ENCODE data around the gene ANTXR1.

Gene ANTXR1

GRCh38 chr2:69134306-69134945, 121.4 kb downstream of the ANTXR1 start:
- DNase-seq (ENCODE audit: low read depth) = no peak

- no peak for DNase-seq (ENCODE audit: low read depth)
Observed at GRCh38 chr2:69138247-69138772, 125.3 kb downstream of the ANTXR1 start.

GRCh38 chr2:69138793-69139459, 125.9 kb downstream of the ANTXR1 start:
- DNase-seq (ENCODE audit: low read depth) = no peak

- DNase-seq (ENCODE audit: low read depth) = no peak
Observed at GRCh38 chr2:69139778-69140670, 127.0 kb downstream of the ANTXR1 start.

- no peak for DNase-seq (ENCODE audit: low read depth)
Observed at GRCh38 chr2:69141061-69141460, 128.1 kb downstream of the ANTXR1 start.

- no peak for DNase-seq (ENCODE audit: low read depth)
Observed at GRCh38 chr2:69143748-69144360, 130.9 kb downstream of the ANTXR1 start.

GRCh38 chr2:69145204-69145603, 132.2 kb downstream of the ANTXR1 start:
- no peak for DNase-seq (ENCODE audit: low read depth)

- no peak for DNase-seq (ENCODE audit: low read depth)
Observed at GRCh38 chr2:69147841-69148533, 135.0 kb downstream of the ANTXR1 start.

GRCh38 chr2:69149631-69150215, 136.7 kb downstream of the ANTXR1 start:
- DNase-seq (ENCODE audit: low read depth) = no peak

- no peak for DNase-seq (ENCODE audit: low read depth)
Observed at GRCh38 chr2:69151931-69152330, 139.0 kb downstream of the ANTXR1 start.

- DNase-seq (ENCODE audit: low read depth) = no peak
Observed at GRCh38 chr2:69152847-69153583, 140.0 kb downstream of the ANTXR1 start.

GRCh38 chr2:69154106-69154505, 141.1 kb downstream of the ANTXR1 start:
- no peak for DNase-seq (ENCODE audit: low read depth)

- DNase-seq (ENCODE audit: low read depth) = no peak
Observed at GRCh38 chr2:69156624-69157023, 143.6 kb downstream of the ANTXR1 start.

GRCh38 chr2:69157441-69157840, 144.5 kb downstream of the ANTXR1 start:
- DNase-seq (ENCODE audit: low read depth) = no peak

GRCh38 chr2:69159986-69160385, 147.0 kb downstream of the ANTXR1 start:
- DNase-seq (ENCODE audit: low read depth) = no peak

- DNase-seq (ENCODE audit: low read depth) = no peak
Observed at GRCh38 chr2:69162057-69162456, 149.1 kb downstream of the ANTXR1 start.

- DNase-seq (ENCODE audit: low read depth) = no peak
Observed at GRCh38 chr2:69163109-69163508, 150.1 kb downstream of the ANTXR1 start.

- no peak for DNase-seq (ENCODE audit: low read depth)
Observed at GRCh38 chr2:69163556-69163955, 150.6 kb downstream of the ANTXR1 start.

GRCh38 chr2:69164061-69164778, 151.2 kb downstream of the ANTXR1 start:
- DNase-seq (ENCODE audit: low read depth) = no peak
